ENCODE data around the gene DLGAP3. TPM values are rescaled to one million over a fixed set of nuclear protein-coding genes. Genes with fewer than 3 reads are reported as not detected.

The DLGAP3 gene
- polyA plus RNA-seq, 1 donor (not counting 4 experiments of a cell fraction or from before 2014, with no cell fraction given) = not detected

DNA sequence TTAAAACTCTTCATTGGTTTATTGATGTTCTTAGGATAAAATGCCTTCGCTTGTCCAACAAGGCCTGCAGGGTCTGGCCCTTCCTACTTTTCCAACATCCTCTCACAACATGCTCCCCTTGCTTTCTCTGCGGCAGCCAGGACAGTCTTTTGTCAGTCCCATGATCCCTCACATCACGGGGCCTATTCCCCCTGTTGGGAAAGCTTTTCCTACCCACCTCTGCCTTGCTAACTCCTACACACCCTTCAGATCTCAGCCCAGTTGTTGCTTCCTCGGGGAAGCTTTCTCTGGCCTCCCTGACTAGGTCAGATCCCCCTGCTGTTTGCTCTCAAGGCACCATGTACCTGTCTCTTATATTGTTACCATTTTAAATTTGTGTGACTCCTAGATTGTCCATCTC lies 19.0 kb downstream of the DLGAP3 start:
- DNase-seq (ENCODE audit: low read depth, low spot score) (no peak), FAIRE-seq (no peak)
- no peaks in the 10 kb centered on the region for H3K9me1 ChIP-seq (ENCODE audit: control insufficient read depth, extremely low read depth, insufficient read depth, low read length)
- no peaks in the 10 kb centered on the region for H3K36me3 ChIP-seq (ENCODE audit: control insufficient read depth in 2 of 2, extremely low read depth in 1 of 2, insufficient read depth in 2 of 2, low read length in 2 of 2)
- H3K79me2 ChIP-seq (ENCODE audit: control insufficient read depth, insufficient read depth, low read length) = no peaks in the 10 kb centered on the region
- no peaks in the 10 kb centered on the region for H3K9me3 ChIP-seq (ENCODE audit: control insufficient read depth, low read depth, low read length)
- H3K4me2 ChIP-seq (ENCODE audit: control insufficient read depth, extremely low read depth, insufficient read depth, low read depth, low read length) = no peak overlapping the region
- H3K9ac ChIP-seq (ENCODE audit: control insufficient read depth, extremely low read depth, insufficient read depth, low read length) = no peak overlapping the region
- no peaks in the 10 kb centered on the region for H3K27me3 ChIP-seq (ENCODE audit: control insufficient read depth, extremely low read depth, insufficient read depth, low read length)
- no peaks in the 10 kb centered on the region for H3K4me1 ChIP-seq (ENCODE audit: control insufficient read depth, extremely low read depth, insufficient read depth, low read length)
- H2AFZ ChIP-seq (ENCODE audit: control insufficient read depth, low read length) = no peak overlapping the region
- H3K27ac ChIP-seq (ENCODE audit: control insufficient read depth, insufficient read depth, low read length) = no peak overlapping the region
- dilution Hi-C loops (cut with MboI; ENCODE audit: extremely low pct_ligation_motif_present, low sequenced_read_pairs) = no loop called here
- TF ChIP-seq CTCF (optimal IDR thresholded peaks at IDR 0.05 in 1 of 3, IDR thresholded peaks at IDR 0.05 in 1 of 3, conservative IDR thresholded peaks at IDR 0.05 in 1 of 3; ENCODE audit: extremely low read depth in 1 of 3, insufficient read depth in 2 of 3, low read length in 3 of 3) (no peak), EZH2 (IDR thresholded peaks at IDR 0.05; ENCODE audit: low read length) (no peak)
- H4K20me1 ChIP-seq (ENCODE audit: control insufficient read depth, extremely low read depth, insufficient read depth, low read length) = peaks cover 2% of the 10 kb centered on the region
- no peak overlapping the region for H3K4me3 ChIP-seq (ENCODE audit: control insufficient read depth in 2 of 3, extremely low read depth in 1 of 3, insufficient read depth in 2 of 3, low read depth in 1 of 3, low read length in 3 of 3)

- no peak for DNase-seq (ENCODE audit: low read depth, low spot score)
- Histone ChIP-seq H3K4me2 (ENCODE audit: control insufficient read depth, extremely low read depth, insufficient read depth, low read depth, low read length) (no peak overlapping the region), H3K36me3 (ENCODE audit: control insufficient read depth in 2 of 2, extremely low read depth in 1 of 2, insufficient read depth in 2 of 2, low read length in 2 of 2) (no peaks in the 10 kb centered on the region), H2AFZ (ENCODE audit: control insufficient read depth, low read length) (no peak overlapping the region), H3K79me2 (ENCODE audit: control insufficient read depth, insufficient read depth, low read length) (no peaks in the 10 kb centered on the region), H3K4me3 (ENCODE audit: control insufficient read depth in 2 of 3, extremely low read depth in 1 of 3, insufficient read depth in 2 of 3, low read depth in 1 of 3, low read length in 3 of 3) (no peak overlapping the region), H3K9ac (ENCODE audit: control insufficient read depth, extremely low read depth, insufficient read depth, low read length) (no peak overlapping the region), H3K27me3 (ENCODE audit: control insufficient read depth, extremely low read depth, insufficient read depth, low read length) (no peaks in the 10 kb centered on the region), H3K9me3 (ENCODE audit: control insufficient read depth, low read depth, low read length) (no peaks in the 10 kb centered on the region), H3K4me1 (ENCODE audit: control insufficient read depth, extremely low read depth, insufficient read depth, low read length) (no peaks in the 10 kb centered on the region), H3K27ac (ENCODE audit: control insufficient read depth, insufficient read depth, low read length) (no peak overlapping the region), H4K20me1 (ENCODE audit: control insufficient read depth, extremely low read depth, insufficient read depth, low read length) (peaks cover 2% of the 10 kb centered on the region), H3K9me1 (ENCODE audit: control insufficient read depth, extremely low read depth, insufficient read depth, low read length) (no peaks in the 10 kb centered on the region)
- no peak for FAIRE-seq
- TF ChIP-seq EZH2 (IDR thresholded peaks at IDR 0.05; ENCODE audit: low read length) = no peak
- TF ChIP-seq CTCF (optimal IDR thresholded peaks at IDR 0.05 in 1 of 3, IDR thresholded peaks at IDR 0.05 in 1 of 3, conservative IDR thresholded peaks at IDR 0.05 in 1 of 3; ENCODE audit: extremely low read depth in 1 of 3, insufficient read depth in 2 of 3, low read length in 3 of 3) = no peak
- dilution Hi-C loops (cut with MboI; ENCODE audit: extremely low pct_ligation_motif_present, low sequenced_read_pairs) = no loop called here
Measured at GRCh38 chr1:34908369-34908768, 21.1 kb downstream of the DLGAP3 start.

All from keratinocyte (primary cell).